ENCODE results near the gene SH3TC1.

Gene SH3TC1

GRCh38 chr4:8282742-8283141 lies 83.7 kb downstream of the SH3TC1 start:
- in situ Hi-C loops (cut with MboI; ENCODE audit: low sequenced_read_pairs): no loop called here

- in situ Hi-C loops (cut with MboI; ENCODE audit: low sequenced_read_pairs): no loop called here
Measured at GRCh38 chr4:8283161-8283560, 84.1 kb downstream of the SH3TC1 start.

GRCh38 chr4:8283631-8284121 lies 84.6 kb downstream of the SH3TC1 start:
- in situ Hi-C loops (cut with MboI; ENCODE audit: low sequenced_read_pairs): no loop called here

GRCh38 chr4:8284391-8284790 lies 85.3 kb downstream of the SH3TC1 start:
- in situ Hi-C loops (cut with MboI; ENCODE audit: low sequenced_read_pairs): no loop called here

GRCh38 chr4:8285143-8285975 lies 86.3 kb downstream of the SH3TC1 start:
- in situ Hi-C loops (cut with MboI; ENCODE audit: low sequenced_read_pairs): no loop called here

- in situ Hi-C loops (cut with MboI; ENCODE audit: low sequenced_read_pairs): no loop called here
Measured at GRCh38 chr4:8285976-8286718, 87.1 kb downstream of the SH3TC1 start.

- in situ Hi-C loops (cut with MboI; ENCODE audit: low sequenced_read_pairs): no loop called here
Measured at GRCh38 chr4:8286719-8287342, 87.7 kb downstream of the SH3TC1 start.

- in situ Hi-C loops (cut with MboI; ENCODE audit: low sequenced_read_pairs): no loop called here
Measured at GRCh38 chr4:8287343-8288280, 88.5 kb downstream of the SH3TC1 start.

- in situ Hi-C loops (cut with MboI; ENCODE audit: low sequenced_read_pairs): no loop called here
Measured at GRCh38 chr4:8289151-8289750, 90.2 kb downstream of the SH3TC1 start.

- in situ Hi-C loops (cut with MboI; ENCODE audit: low sequenced_read_pairs): no loop called here
Measured at GRCh38 chr4:8289956-8290700, 91.0 kb downstream of the SH3TC1 start.

- in situ Hi-C loops (cut with MboI; ENCODE audit: low sequenced_read_pairs): no loop called here
Measured at GRCh38 chr4:8290701-8290970, 91.5 kb downstream of the SH3TC1 start.
